Measurements from ENCODE around the gene RHOC. TPM values are rescaled to one million over a fixed set of nuclear protein-coding genes. Genes with fewer than 3 reads are reported as not detected.

Gene RHOC
- total RNA-seq, 1 experiment from 2014 or later: 154 TPM

DNA sequence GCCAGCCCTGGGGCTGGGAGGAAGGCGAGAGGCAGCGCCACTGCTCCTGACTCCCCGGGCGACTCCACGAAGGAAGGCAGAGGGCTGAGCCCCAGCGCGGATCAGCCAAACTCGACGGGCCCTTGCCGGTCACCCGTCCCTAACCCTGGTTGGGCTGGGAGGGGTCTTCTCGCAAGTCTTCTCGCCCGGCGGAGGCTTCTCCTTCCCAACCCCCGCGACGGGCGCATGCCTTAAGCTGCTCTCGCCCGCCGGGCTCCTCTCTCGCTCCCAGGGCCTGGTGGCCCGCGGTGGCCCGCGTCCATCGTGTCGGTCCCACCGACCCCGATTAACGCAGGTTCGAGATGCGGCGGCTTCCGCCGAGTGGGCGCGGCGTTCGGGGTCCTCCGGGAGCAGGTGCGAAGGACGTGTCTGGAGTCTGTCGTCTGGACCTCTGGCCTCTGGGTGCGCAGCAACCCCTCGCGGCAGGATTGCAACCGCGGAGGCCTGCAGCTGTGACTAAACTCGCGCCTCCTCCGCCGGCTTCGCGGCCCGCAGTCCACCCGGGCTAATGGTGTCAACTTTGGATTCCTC, 37.2 kb upstream of the RHOC start:
- RAD21 ChIA-PET (ENCODE audit: low non-redundant PET in 1 of 2, low total read pairs in 2 of 2, uncharacterized antibody in 2 of 2, unreplicated experiment in 2 of 2): no interaction called here
- H3K4me3 ChIP-seq (replicated peaks in 1 of 2; ENCODE audit: low read depth in 1 of 2, low read length in 2 of 2): no peak overlapping the region

More for the DNA sequence above, 37.2 kb upstream of the RHOC start:
- intact Hi-C loops (cut with micrococcal nuclease): no loop called here
- BruUV-seq (replicated peaks): no TSS peak
- no peaks in the 10 kb centered on the region for H3K27me3 ChIP-seq (ENCODE audit: insufficient read depth, low read length)
- H3K4me2 ChIP-seq (ENCODE audit: low read length): no peak overlapping the region
- no peaks in the 10 kb centered on the region for H3K9me2 ChIP-seq (ENCODE audit: insufficient read depth)
- ATAC-seq (no peak), DNase-seq (ENCODE audit: low read depth, low spot score) (no peak)
- no peaks in the 10 kb centered on the region for H3K36me3 ChIP-seq (ENCODE audit: control insufficient read depth in 1 of 2, insufficient read depth in 2 of 2, low read length in 2 of 2)
- CTCF ChIA-PET: no interaction called here
- H3K27ac ChIP-seq (ENCODE audit: low read depth, low read length): no peak overlapping the region
- no peaks in the 10 kb centered on the region for H4K20me1 ChIP-seq (ENCODE audit: insufficient read depth)
- TF ChIP-seq, protein P1, sequence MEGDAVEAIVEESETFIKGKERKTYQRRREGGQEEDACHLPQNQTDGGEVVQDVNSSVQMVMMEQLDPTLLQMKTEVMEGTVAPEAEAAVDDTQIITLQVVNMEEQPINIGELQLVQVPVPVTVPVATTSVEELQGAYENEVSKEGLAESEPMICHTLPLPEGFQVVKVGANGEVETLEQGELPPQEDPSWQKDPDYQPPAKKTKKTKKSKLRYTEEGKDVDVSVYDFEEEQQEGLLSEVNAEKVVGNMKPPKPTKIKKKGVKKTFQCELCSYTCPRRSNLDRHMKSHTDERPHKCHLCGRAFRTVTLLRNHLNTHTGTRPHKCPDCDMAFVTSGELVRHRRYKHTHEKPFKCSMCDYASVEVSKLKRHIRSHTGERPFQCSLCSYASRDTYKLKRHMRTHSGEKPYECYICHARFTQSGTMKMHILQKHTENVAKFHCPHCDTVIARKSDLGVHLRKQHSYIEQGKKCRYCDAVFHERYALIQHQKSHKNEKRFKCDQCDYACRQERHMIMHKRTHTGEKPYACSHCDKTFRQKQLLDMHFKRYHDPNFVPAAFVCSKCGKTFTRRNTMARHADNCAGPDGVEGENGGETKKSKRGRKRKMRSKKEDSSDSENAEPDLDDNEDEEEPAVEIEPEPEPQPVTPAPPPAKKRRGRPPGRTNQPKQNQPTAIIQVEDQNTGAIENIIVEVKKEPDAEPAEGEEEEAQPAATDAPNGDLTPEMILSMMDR (IDR thresholded peaks at IDR 0.05 in 2 of 3, conservative IDR thresholded peaks at IDR 0.05 in 1 of 3; ENCODE audit: borderline replicate concordance in 1 of 3, insufficient read depth in 1 of 3, low read depth in 2 of 3, low read length in 2 of 3): no peak
- no peak for TF ChIP-seq ZNF274 (IDR thresholded peaks at IDR 0.05; ENCODE audit: low read depth, low read length)
- TF ChIP-seq JUND (IDR thresholded peaks at IDR 0.05): no peak
- no peak for TF ChIP-seq YY1 (IDR thresholded peaks at IDR 0.05; ENCODE audit: extremely low read depth, insufficient replicate concordance, low read depth, low read length)
- TF ChIP-seq SP1 (IDR thresholded peaks at IDR 0.05; ENCODE audit: low read depth): no peak
- TF ChIP-seq, protein P2, sequence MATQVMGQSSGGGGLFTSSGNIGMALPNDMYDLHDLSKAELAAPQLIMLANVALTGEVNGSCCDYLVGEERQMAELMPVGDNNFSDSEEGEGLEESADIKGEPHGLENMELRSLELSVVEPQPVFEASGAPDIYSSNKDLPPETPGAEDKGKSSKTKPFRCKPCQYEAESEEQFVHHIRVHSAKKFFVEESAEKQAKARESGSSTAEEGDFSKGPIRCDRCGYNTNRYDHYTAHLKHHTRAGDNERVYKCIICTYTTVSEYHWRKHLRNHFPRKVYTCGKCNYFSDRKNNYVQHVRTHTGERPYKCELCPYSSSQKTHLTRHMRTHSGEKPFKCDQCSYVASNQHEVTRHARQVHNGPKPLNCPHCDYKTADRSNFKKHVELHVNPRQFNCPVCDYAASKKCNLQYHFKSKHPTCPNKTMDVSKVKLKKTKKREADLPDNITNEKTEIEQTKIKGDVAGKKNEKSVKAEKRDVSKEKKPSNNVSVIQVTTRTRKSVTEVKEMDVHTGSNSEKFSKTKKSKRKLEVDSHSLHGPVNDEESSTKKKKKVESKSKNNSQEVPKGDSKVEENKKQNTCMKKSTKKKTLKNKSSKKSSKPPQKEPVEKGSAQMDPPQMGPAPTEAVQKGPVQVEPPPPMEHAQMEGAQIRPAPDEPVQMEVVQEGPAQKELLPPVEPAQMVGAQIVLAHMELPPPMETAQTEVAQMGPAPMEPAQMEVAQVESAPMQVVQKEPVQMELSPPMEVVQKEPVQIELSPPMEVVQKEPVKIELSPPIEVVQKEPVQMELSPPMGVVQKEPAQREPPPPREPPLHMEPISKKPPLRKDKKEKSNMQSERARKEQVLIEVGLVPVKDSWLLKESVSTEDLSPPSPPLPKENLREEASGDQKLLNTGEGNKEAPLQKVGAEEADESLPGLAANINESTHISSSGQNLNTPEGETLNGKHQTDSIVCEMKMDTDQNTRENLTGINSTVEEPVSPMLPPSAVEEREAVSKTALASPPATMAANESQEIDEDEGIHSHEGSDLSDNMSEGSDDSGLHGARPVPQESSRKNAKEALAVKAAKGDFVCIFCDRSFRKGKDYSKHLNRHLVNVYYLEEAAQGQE (IDR thresholded peaks at IDR 0.05; ENCODE audit: low read depth): no peak
- no peak for TF ChIP-seq RAD21 (IDR thresholded peaks at IDR 0.05; ENCODE audit: low read depth)
- no peak for TF ChIP-seq CEBPB (IDR thresholded peaks at IDR 0.05; ENCODE audit: low read depth)
- TF ChIP-seq, protein P3, sequence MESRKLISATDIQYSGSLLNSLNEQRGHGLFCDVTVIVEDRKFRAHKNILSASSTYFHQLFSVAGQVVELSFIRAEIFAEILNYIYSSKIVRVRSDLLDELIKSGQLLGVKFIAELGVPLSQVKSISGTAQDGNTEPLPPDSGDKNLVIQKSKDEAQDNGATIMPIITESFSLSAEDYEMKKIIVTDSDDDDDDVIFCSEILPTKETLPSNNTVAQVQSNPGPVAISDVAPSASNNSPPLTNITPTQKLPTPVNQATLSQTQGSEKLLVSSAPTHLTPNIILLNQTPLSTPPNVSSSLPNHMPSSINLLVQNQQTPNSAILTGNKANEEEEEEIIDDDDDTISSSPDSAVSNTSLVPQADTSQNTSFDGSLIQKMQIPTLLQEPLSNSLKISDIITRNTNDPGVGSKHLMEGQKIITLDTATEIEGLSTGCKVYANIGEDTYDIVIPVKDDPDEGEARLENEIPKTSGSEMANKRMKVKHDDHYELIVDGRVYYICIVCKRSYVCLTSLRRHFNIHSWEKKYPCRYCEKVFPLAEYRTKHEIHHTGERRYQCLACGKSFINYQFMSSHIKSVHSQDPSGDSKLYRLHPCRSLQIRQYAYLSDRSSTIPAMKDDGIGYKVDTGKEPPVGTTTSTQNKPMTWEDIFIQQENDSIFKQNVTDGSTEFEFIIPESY (IDR thresholded peaks at IDR 0.05; ENCODE audit: extremely low read depth, insufficient replicate concordance, low read length): no peak
- TF ChIP-seq CBX3 (IDR thresholded peaks at IDR 0.05; ENCODE audit: low read depth): no peak
- H3K4me1 ChIP-seq (ENCODE audit: control insufficient read depth in 1 of 2, insufficient read depth in 2 of 2, low read length in 2 of 2): no peaks in the 10 kb centered on the region
- no peaks in the 10 kb centered on the region for H3K79me2 ChIP-seq (ENCODE audit: insufficient read depth, low read length)
- no peak overlapping the region for H2AFZ ChIP-seq (ENCODE audit: low read depth, low read length, poor library complexity, severe bottlenecking)
- H3K9ac ChIP-seq (ENCODE audit: low read length): no peak overlapping the region
- H3K9me3 ChIP-seq (ENCODE audit: control insufficient read depth in 1 of 2, insufficient read depth in 1 of 2, low read depth in 1 of 2, low read length in 2 of 2): no peaks in the 10 kb centered on the region
- POLR2A ChIA-PET: no interaction called here

All from HCT116 (cell line).